ENCODE results near the gene FAM133A. TPM values are rescaled to one million over a fixed set of nuclear protein-coding genes. Genes with fewer than 3 reads are reported as not detected.

FAM133A gene
- total RNA-seq: not detected

GRCh38 chrX:93673869-93674271 lies at the start of gene FAM133A:
Gene FAM133A (plus strand): TSS chrX:93674206. CDS start chrX:93709420, 35,214 bp downstream.
- no peaks in the 10 kb centered on the region for H3K36me3 Mint-ChIP-seq (ENCODE audit: low read depth)
- H3K4me3 Mint-ChIP-seq: peak within 1 kb of the TSS; percentile 95
- H3K27me3 Mint-ChIP-seq: no peaks in the 10 kb centered on the region
- H3K27ac Mint-ChIP-seq: peak within 1 kb of the TSS; percentile 79
- H3K9me3 Mint-ChIP-seq: no peaks in the 10 kb centered on the region
- ATAC-seq (replicated peaks): peak; percentile 3
- no peaks in the 10 kb centered on the region for H3K4me1 Mint-ChIP-seq

GRCh38 chrX:93637591-93637990 lies 36.4 kb upstream of the FAM133A start:
- Mint-ChIP-seq H3K9me3 (no peaks in the 10 kb centered on the region), H3K27ac (no peak overlapping the region), H3K4me1 (no peaks in the 10 kb centered on the region), H3K36me3 (ENCODE audit: low read depth) (no peaks in the 10 kb centered on the region), H3K27me3 (no peaks in the 10 kb centered on the region), H3K4me3 (no peak overlapping the region)
- ATAC-seq (replicated peaks): no peak

GRCh38 chrX:93649381-93649780 lies 24.6 kb upstream of the FAM133A start:
- H3K9me3 Mint-ChIP-seq: no peaks in the 10 kb centered on the region
- H3K4me1 Mint-ChIP-seq: no peaks in the 10 kb centered on the region
- H3K4me3 Mint-ChIP-seq: no peak overlapping the region
- H3K27ac Mint-ChIP-seq: no peak overlapping the region
- no peaks in the 10 kb centered on the region for H3K27me3 Mint-ChIP-seq
- H3K36me3 Mint-ChIP-seq (ENCODE audit: low read depth): no peaks in the 10 kb centered on the region
- no peak for ATAC-seq (replicated peaks)

- Mint-ChIP-seq H3K36me3 (ENCODE audit: low read depth) (no peaks in the 10 kb centered on the region), H3K4me3 (no peak overlapping the region), H3K27me3 (peaks cover 2% of the 10 kb centered on the region), H3K4me1 (no peaks in the 10 kb centered on the region), H3K9me3 (no peaks in the 10 kb centered on the region), H3K27ac (no peak overlapping the region)
- no peak for ATAC-seq (replicated peaks)
Observed at GRCh38 chrX:93660575-93660974, 13.4 kb upstream of the FAM133A start.

GRCh38 chrX:93673056-93673868 lies 744 bp upstream of the FAM133A start, which contains the start of gene NAP1L3:
Gene NAP1L3 (minus strand): TSS chrX:93673578. CDS start chrX:93673304, 274 bp downstream.
- H3K9me3 Mint-ChIP-seq: no peaks in the 10 kb centered on the region
- no peaks in the 10 kb centered on the region for H3K36me3 Mint-ChIP-seq (ENCODE audit: low read depth)
- no peaks in the 10 kb centered on the region for H3K27me3 Mint-ChIP-seq
- peak within 1 kb of the TSS; percentile 95 for H3K4me3 Mint-ChIP-seq
- peak; percentile 94 for ATAC-seq (replicated peaks)
- peak within 1 kb of the TSS; percentile 79 for H3K27ac Mint-ChIP-seq
- no peaks in the 10 kb centered on the region for H3K4me1 Mint-ChIP-seq

DNA sequence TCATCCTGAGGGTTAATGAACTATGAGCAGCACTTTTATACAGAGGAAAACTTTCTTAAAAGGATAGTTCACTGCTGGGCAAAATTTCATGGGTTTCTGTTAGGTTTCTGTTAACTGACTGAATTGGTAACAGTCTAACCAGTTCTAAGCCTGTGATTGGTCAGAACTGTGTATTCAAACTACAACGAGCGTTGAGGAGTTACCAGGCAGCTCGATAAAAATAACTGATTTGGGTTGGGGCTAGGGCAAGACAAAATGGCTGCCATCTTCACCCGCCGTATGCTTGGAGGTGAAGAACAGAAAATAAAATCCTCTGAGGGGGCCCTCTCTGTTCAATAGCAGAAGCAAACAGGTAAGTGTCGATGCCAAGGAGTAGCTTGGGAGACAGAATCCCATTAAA lies 22.0 kb downstream of the FAM133A start:
- no peaks in the 10 kb centered on the region for H3K36me3 Mint-ChIP-seq (ENCODE audit: low read depth)
- H3K9me3 Mint-ChIP-seq: no peaks in the 10 kb centered on the region
- H3K4me3 Mint-ChIP-seq: no peak overlapping the region
- H3K4me1 Mint-ChIP-seq: no peaks in the 10 kb centered on the region
- no peak overlapping the region for H3K27ac Mint-ChIP-seq
- H3K27me3 Mint-ChIP-seq: no peaks in the 10 kb centered on the region
- no peak for ATAC-seq (replicated peaks)

DNA sequence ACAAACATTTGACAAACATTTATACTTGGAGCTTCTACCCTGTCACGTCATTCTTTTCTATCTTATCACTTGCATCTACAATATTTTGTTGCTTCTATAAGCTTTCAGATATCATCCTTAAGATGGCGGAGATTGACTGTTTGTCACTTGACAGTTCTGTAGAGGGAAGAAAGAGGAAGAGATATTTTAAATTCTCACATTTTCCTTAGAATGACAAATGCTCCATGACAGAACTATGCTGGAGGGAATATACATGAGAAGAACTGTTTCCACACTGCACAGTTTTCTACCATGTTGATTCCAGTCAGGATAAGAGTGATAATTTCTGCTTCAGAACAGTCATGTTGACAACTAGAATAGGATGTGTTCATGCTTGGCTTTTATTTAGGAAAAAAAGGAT lies 29.7 kb downstream of the FAM133A start:
- ATAC-seq (replicated peaks): no peak
- no peaks in the 10 kb centered on the region for H3K27me3 Mint-ChIP-seq
- no peaks in the 10 kb centered on the region for H3K4me1 Mint-ChIP-seq
- no peak overlapping the region for H3K4me3 Mint-ChIP-seq
- H3K36me3 Mint-ChIP-seq (ENCODE audit: low read depth): no peaks in the 10 kb centered on the region
- no peak overlapping the region for H3K27ac Mint-ChIP-seq
- H3K9me3 Mint-ChIP-seq: no peaks in the 10 kb centered on the region

DNA sequence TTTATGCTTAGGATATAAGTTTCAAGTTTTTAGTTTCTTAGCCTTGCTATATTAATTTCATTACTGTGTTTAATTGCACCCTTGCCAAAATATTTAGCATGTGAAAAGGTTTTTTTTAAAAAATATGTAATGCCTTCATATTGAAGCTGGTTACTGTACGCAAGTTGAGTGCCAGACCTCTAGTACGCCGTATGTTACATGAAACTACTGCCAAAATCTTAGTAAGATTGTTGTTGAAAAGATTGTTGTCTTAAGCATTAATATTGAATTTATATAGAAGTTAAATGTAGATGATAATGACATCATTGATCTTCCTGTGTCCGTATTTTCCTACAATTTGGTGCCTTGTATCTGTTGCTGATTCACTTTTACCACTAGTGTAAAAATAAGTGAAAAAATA lies 37.1 kb downstream of the FAM133A start:
- no peaks in the 10 kb centered on the region for H3K36me3 Mint-ChIP-seq (ENCODE audit: low read depth)
- no peak for ATAC-seq (replicated peaks)
- H3K27ac Mint-ChIP-seq: no peak overlapping the region
- no peaks in the 10 kb centered on the region for H3K27me3 Mint-ChIP-seq
- no peak overlapping the region for H3K4me3 Mint-ChIP-seq
- no peaks in the 10 kb centered on the region for H3K4me1 Mint-ChIP-seq
- H3K9me3 Mint-ChIP-seq: no peaks in the 10 kb centered on the region

DNA sequence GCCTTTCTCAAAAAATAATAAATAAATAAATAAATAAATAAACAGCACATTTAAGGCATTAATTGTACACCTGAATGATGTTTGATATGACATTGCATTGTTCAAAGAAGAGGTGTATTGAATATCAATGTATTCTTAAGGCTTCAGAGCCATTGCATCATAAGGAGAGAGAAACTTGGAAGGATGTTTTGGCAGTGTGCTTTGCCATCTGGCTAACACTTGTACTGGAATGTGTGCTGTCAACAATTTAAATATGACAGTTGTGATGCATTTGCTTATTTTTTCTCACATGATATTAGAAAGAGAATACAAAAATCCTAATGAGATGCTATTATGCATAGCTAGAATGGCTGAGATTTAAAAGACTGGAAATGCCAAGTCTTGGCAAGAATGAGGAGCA lies 67.8 kb downstream of the FAM133A start:
- H3K36me3 Mint-ChIP-seq (ENCODE audit: low read depth): no peaks in the 10 kb centered on the region
- no peaks in the 10 kb centered on the region for H3K4me1 Mint-ChIP-seq
- no peak for ATAC-seq (replicated peaks)
- H3K27ac Mint-ChIP-seq: no peak overlapping the region
- H3K4me3 Mint-ChIP-seq: no peak overlapping the region
- H3K27me3 Mint-ChIP-seq: no peaks in the 10 kb centered on the region
- H3K9me3 Mint-ChIP-seq: no peaks in the 10 kb centered on the region

DNA sequence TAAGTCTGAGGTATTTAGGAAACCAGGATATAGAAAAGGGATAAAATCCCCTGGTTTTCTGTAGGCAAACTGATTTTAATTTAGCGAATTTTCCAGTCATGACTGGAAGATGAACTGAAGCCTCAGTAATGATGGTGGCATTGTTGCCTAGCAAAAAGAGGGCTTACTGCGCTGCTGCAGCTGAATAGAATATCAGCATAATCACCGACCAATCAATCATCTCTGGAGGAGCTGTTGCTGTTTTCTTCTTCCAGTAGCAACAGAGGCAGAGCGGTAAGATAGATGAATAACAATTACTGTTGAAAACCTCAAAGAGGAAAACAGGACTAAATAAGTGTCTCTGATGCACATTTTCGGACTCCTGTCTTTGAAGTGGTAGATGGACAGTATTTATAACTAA lies 86.2 kb downstream of the FAM133A start:
- Mint-ChIP-seq H3K27ac (no peak overlapping the region), H3K4me3 (no peak overlapping the region), H3K36me3 (ENCODE audit: low read depth) (no peaks in the 10 kb centered on the region), H3K27me3 (no peaks in the 10 kb centered on the region), H3K4me1 (no peaks in the 10 kb centered on the region), H3K9me3 (no peaks in the 10 kb centered on the region)
- ATAC-seq (replicated peaks): no peak

Other genes with a start within 250 kb of the FAM133A start
- gene NAP1L3, start 628 bp upstream of the FAM133A start, total RNA-seq: 1 to 10 TPM in 1 of 2 donors, under 1 TPM in 1; 0.79 to 1.6 TPM